ENCODE results near the gene KCNMA1.

Gene KCNMA1

GRCh38 chr10:77156406-77156879 is 481.2 kb downstream of the KCNMA1 start:
- H3K4me3 ChIP-seq (ENCODE audit: low read depth, low read length), result no peak overlapping the region
- no peak for DNase-seq (ENCODE audit: low read depth)
- TF ChIP-seq, protein P1, sequence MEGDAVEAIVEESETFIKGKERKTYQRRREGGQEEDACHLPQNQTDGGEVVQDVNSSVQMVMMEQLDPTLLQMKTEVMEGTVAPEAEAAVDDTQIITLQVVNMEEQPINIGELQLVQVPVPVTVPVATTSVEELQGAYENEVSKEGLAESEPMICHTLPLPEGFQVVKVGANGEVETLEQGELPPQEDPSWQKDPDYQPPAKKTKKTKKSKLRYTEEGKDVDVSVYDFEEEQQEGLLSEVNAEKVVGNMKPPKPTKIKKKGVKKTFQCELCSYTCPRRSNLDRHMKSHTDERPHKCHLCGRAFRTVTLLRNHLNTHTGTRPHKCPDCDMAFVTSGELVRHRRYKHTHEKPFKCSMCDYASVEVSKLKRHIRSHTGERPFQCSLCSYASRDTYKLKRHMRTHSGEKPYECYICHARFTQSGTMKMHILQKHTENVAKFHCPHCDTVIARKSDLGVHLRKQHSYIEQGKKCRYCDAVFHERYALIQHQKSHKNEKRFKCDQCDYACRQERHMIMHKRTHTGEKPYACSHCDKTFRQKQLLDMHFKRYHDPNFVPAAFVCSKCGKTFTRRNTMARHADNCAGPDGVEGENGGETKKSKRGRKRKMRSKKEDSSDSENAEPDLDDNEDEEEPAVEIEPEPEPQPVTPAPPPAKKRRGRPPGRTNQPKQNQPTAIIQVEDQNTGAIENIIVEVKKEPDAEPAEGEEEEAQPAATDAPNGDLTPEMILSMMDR (IDR thresholded peaks at IDR 0.05; ENCODE audit: insufficient read depth, low read depth, low read length, missing control alignments), result no peak

GRCh38 chr10:77152256-77152655 is 485.4 kb downstream of the KCNMA1 start:
- DNase-seq (ENCODE audit: low read depth), result no peak
- TF ChIP-seq, protein P1 (IDR thresholded peaks at IDR 0.05; ENCODE audit: insufficient read depth, low read depth, low read length, missing control alignments), result no peak
- no peak overlapping the region for H3K4me3 ChIP-seq (ENCODE audit: low read depth, low read length)

DNA sequence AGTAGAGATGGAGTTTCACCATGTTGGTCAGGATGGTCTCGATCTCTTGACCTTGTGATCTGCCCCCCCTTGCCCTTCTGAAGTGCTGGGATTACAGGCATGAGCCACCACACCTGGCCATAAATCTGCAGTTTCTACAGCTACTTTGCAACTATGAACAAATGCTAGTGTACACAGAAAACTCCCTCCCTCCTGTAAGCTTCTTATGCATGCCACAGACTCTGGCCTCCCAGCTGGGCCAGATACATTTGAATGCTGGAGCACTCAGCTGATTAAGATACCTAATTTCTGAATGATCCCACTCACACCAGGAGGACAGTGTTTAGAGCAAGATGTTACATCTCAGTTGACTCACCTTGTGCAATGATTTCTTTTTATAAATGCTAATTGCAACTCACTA is 486.2 kb downstream of the KCNMA1 start:
- H3K4me3 ChIP-seq (ENCODE audit: low read depth, low read length), result no peak overlapping the region
- TF ChIP-seq, protein P1 (IDR thresholded peaks at IDR 0.05; ENCODE audit: insufficient read depth, low read depth, low read length, missing control alignments), result no peak
- no peak for DNase-seq (ENCODE audit: low read depth)

DNA sequence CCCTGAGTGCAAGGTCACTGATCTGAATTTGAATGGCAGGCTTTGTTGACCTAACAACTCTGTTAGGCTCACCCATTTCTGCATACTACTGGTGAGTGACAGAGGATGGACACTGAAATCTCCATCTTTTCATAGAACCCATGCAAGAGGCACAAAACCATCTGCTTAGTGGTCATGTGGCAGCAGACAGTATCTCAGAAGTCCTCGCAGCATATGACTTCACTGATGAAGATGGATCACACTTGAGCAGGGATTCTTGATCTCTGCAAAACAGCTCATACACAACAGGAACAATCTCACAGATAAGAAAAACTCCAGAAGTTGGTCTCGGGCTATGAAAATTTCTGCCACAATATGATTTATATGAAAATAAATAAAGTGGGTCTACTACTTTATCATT is 487.9 kb downstream of the KCNMA1 start:
- no peak for DNase-seq (ENCODE audit: low read depth)
- no peak overlapping the region for H3K4me3 ChIP-seq (ENCODE audit: low read depth, low read length)
- TF ChIP-seq, protein P1 (IDR thresholded peaks at IDR 0.05; ENCODE audit: insufficient read depth, low read depth, low read length, missing control alignments), result no peak

DNA sequence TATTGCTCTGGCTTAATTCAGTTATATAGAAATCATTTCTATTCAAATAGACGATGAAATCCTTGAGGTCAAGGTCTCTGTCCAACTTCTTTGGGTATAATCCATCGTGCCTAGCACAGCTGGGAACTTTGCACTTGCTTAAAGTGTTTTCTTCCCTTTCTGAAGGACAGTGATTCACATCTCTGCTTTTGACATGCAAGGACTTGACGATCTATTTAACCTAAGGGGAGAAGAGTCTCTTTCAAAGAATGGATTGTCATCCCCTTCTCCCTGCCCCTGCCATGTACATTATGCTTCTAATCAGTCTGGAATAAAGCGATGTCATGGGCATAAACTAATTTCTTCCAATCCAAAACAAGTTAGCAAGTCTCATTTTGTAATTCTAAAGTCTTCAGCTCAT is 488.6 kb downstream of the KCNMA1 start:
- DNase-seq (ENCODE audit: low read depth), result no peak
- TF ChIP-seq, protein P1 (IDR thresholded peaks at IDR 0.05; ENCODE audit: insufficient read depth, low read depth, low read length, missing control alignments), result no peak
- no peak overlapping the region for H3K4me3 ChIP-seq (ENCODE audit: low read depth, low read length)

GRCh38 chr10:77147871-77148270 is 489.7 kb downstream of the KCNMA1 start:
- H3K4me3 ChIP-seq (ENCODE audit: low read depth, low read length), result no peak overlapping the region
- DNase-seq (ENCODE audit: low read depth), result no peak
- TF ChIP-seq, protein P1 (IDR thresholded peaks at IDR 0.05; ENCODE audit: insufficient read depth, low read depth, low read length, missing control alignments), result no peak

GRCh38 chr10:77146712-77147336 is 490.8 kb downstream of the KCNMA1 start:
- DNase-seq (ENCODE audit: low read depth), result no peak
- TF ChIP-seq, protein P1 (IDR thresholded peaks at IDR 0.05; ENCODE audit: insufficient read depth, low read depth, low read length, missing control alignments), result no peak
- H3K4me3 ChIP-seq (ENCODE audit: low read depth, low read length), result no peak overlapping the region

Measured in GM12865 (cell line).